GM23338 (cell line): ENCODE results near the gene HS6ST1. TPM values are rescaled to one million over a fixed set of nuclear protein-coding genes. Genes with fewer than 3 reads are reported as not detected.

Source experiments
- ATAC-seq: fragments of 200-7000 bp; cut with Tn5 transposase; 3 replicates; pipeline ENCODE4 v1.9.1; 2020
- DNase-seq: peaks from one replicate; pipeline ENCODE4 v3.0.0-alpha.2; 2015; ENCODE audit warnings: low spot score
- H2AFZ ChIP-seq: fragments of 200-600 bp; sonication (generic); 2 replicates; pipeline ENCODE4 v1.8.0; 2016; ENCODE audit warnings: antibody characterized with exemption, mild to moderate bottlenecking, moderate library complexity
- H3F3A ChIP-seq: fragments of 200-600 bp; sonication (generic); replicated peaks from 2 replicates; pipeline ENCODE4 v1.8.0; 2017; ENCODE audit warnings: antibody characterized with exemption, mixed run types, low read depth
- H3K27ac ChIP-seq: fragments of 200-600 bp; sonication (generic); 2 replicates; pipeline ENCODE4 v1.6.1; 2016; ENCODE audit warnings: low read depth
- H3K27me3 ChIP-seq: fragments of 200-600 bp; sonication (generic); 2 replicates; pipeline ENCODE4 v1.8.0; 2016; ENCODE audit warnings: mild to moderate bottlenecking, mixed run types, moderate library complexity; ENCODE audit not compliant: insufficient read depth
- H3K36me3 ChIP-seq: fragments of 200-600 bp; sonication (generic); 2 replicates; pipeline ENCODE4 v1.8.0; 2016; ENCODE audit warnings: mild to moderate bottlenecking; ENCODE audit not compliant: insufficient read depth
- H3K4me1 ChIP-seq: fragments of 200-600 bp; sonication (generic); 2 replicates; pipeline ENCODE4 v1.8.0; 2016; ENCODE audit warnings: mild to moderate bottlenecking, moderate library complexity; ENCODE audit not compliant: insufficient read depth
- H3K4me2 ChIP-seq: fragments of 200-600 bp; sonication (generic); 2 replicates; pipeline ENCODE4 v1.7.1; 2017; ENCODE audit warnings: mixed run types
- H3K4me3 ChIP-seq: fragments of 200-600 bp; sonication (generic); 2 replicates; pipeline ENCODE4 v1.6.1; 2016; ENCODE audit warnings: mixed run types
- H3K79me2 ChIP-seq: fragments of 200-600 bp; sonication (generic); replicated peaks from 2 replicates; pipeline ENCODE4 v1.8.0; 2017; ENCODE audit warnings: mild to moderate bottlenecking; ENCODE audit not compliant: insufficient read depth
- H3K9me2 ChIP-seq: fragments of 200-600 bp; sonication (generic); 2 replicates; pipeline ENCODE4 v1.8.0; 2017; ENCODE audit not compliant: insufficient read depth
- H4K20me1 ChIP-seq: fragments of 200-600 bp; sonication (generic); replicated peaks from 2 replicates; pipeline ENCODE4 v1.8.0; 2017; ENCODE audit warnings: mild to moderate bottlenecking; ENCODE audit not compliant: insufficient read depth
- H3K27ac Mint-ChIP-seq: 2 replicates; pipeline ENCODE4 v1.8.0; 2020; ENCODE audit warnings: inconsistent platforms, mild to moderate bottlenecking, moderate library complexity, mixed read lengths
- H3K27me3 Mint-ChIP-seq: 3 replicates; pipeline ENCODE4 v1.8.0; 2022; ENCODE audit warnings: low read depth, mild to moderate bottlenecking, moderate library complexity, mixed read lengths, inconsistent platforms; ENCODE audit not compliant: insufficient read depth, poor library complexity
- H3K36me3 Mint-ChIP-seq: 3 replicates; pipeline ENCODE4 v1.8.0; 2021; ENCODE audit warnings: low read depth, mild to moderate bottlenecking, inconsistent platforms, moderate library complexity, mixed read lengths
- H3K4me1 Mint-ChIP-seq: 3 replicates; pipeline ENCODE4 v1.8.0; 2020; ENCODE audit warnings: mild to moderate bottlenecking, inconsistent platforms, mixed read lengths
- H3K4me3 Mint-ChIP-seq: 3 replicates; pipeline ENCODE4 v1.8.0; 2021; ENCODE audit warnings: moderate library complexity, mild to moderate bottlenecking, inconsistent platforms, mixed read lengths
- H3K9me3 Mint-ChIP-seq: 3 replicates; pipeline ENCODE4 v1.8.0; 2020; ENCODE audit warnings: moderate library complexity, mild to moderate bottlenecking, inconsistent platforms, mixed read lengths
- CREB1 ChIP-seq: fragments of 250-450 bp; sonication (Bioruptor Pico); IDR thresholded peaks from 2 replicates; pipeline ENCODE4 v1.5.0; 2020; ENCODE audit warnings: low read depth, mild to moderate bottlenecking, moderate library complexity
- EZH2 ChIP-seq: fragments of 200-600 bp; sonication (generic); IDR thresholded peaks from one replicate; pipeline ENCODE4 v1.8.0; 2017; ENCODE audit warnings: antibody characterized with exemption, mild to moderate bottlenecking, low read depth; ENCODE audit not compliant: unreplicated experiment
- JUNB ChIP-seq: IDR thresholded peaks from one replicate; pipeline ENCODE4 v1.6.1; 2016; ENCODE audit warnings: antibody characterized with exemption; ENCODE audit not compliant: unreplicated experiment
- NANOG ChIP-seq: IDR thresholded peaks from 2 replicates; pipeline ENCODE4 v1.6.1; 2016; ENCODE audit warnings: antibody characterized with exemption, borderline replicate concordance
- POLR2AphosphoS5 ChIP-seq: IDR thresholded peaks from 2 replicates; pipeline ENCODE4 v1.6.1; 2016; ENCODE audit warnings: antibody characterized with exemption, low read depth
- STAT1 ChIP-seq: IDR thresholded peaks from one replicate; pipeline ENCODE4 v1.6.1; 2016; ENCODE audit warnings: antibody characterized with exemption; ENCODE audit not compliant: unreplicated experiment
- ZNF114 ChIP-seq: fragments of 250-450 bp; sonication (Bioruptor Pico); IDR thresholded peaks from 2 replicates; pipeline ENCODE4 v1.5.0; 2020; ENCODE audit warnings: mild to moderate bottlenecking, moderate library complexity
- ZNF331 ChIP-seq: fragments of 250-450 bp; sonication (Bioruptor Pico); IDR thresholded peaks from 2 replicates; pipeline ENCODE4 v1.5.0; 2020; ENCODE audit warnings: low read depth, mild to moderate bottlenecking, moderate library complexity
- polyA plus RNA-seq: library from polyadenylated mRNA; unstranded; fragments of >200 nt; fragmentation: Nextera tagmentation; extraction: Ambion mirVana; gene quantifications from 2 replicates; pipeline ENCODE4 v1.2.1, GENCODE V29; 2016
- total RNA-seq: library from RNA; depleted of rRNA; stranded (reverse); fragments of >200 nt; shearing (Covaris generic); gene quantifications from 2 replicates; pipeline ENCODE4 v1.2.3, GENCODE V29; 2014
- TF ChIP-seq, protein P1 (sequence below): IDR thresholded peaks from 2 replicates; pipeline ENCODE4 v1.6.1; 2016; ENCODE audit warnings: antibody characterized with exemption
- TF ChIP-seq, protein P2 (sequence below): IDR thresholded peaks from one replicate; pipeline ENCODE4 v1.6.1; 2018; ENCODE audit warnings: antibody characterized with exemption; ENCODE audit not compliant: unreplicated experiment
- TF ChIP-seq, protein P3 (sequence below): fragments of 250-450 bp; sonication (Bioruptor Pico); IDR thresholded peaks from 2 replicates; pipeline ENCODE4 v1.5.0; 2020; ENCODE audit warnings: mild to moderate bottlenecking, moderate library complexity

HS6ST1 gene
- total and polyA plus RNA-seq, 2 experiments from 2014 or later: 21.1 to 106 TPM

DNA sequence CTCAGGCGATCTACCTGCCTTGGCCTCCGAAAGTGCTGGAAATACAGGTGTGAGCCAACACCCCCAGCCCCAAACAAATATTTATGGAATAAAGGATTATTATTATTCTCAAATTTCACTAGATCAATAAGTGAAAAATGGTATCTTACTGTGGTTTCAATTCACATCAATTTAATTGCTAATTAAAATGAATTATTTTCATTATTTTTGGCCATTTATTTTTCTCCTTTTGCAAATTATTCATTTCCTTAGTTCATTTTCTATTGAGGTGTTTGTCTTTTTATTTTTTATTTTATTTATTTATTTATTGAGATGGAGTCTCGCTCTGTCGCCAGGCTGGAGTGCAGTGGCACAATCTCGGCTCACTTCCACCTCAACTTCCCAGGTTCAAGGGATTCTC lies 11.9 kb upstream of the HS6ST1 start:
- peaks cover 25% of the 10 kb centered on the region for H3K9me3 Mint-ChIP-seq
- no peaks in the 10 kb centered on the region for H3K4me1 ChIP-seq
- no peak overlapping the region for H3K27ac Mint-ChIP-seq
- DNase-seq: no peak
- no peak for ATAC-seq
- no peak overlapping the region for H3K4me2 ChIP-seq
- H4K20me1 ChIP-seq: no peaks in the 10 kb centered on the region
- no peak overlapping the region for H2AFZ ChIP-seq
- H3K36me3 ChIP-seq: 0 out of 2 replicates have a peak, but pooled peaks cover 7% of the 10 kb centered on the region
- TF ChIP-seq, protein P1, sequence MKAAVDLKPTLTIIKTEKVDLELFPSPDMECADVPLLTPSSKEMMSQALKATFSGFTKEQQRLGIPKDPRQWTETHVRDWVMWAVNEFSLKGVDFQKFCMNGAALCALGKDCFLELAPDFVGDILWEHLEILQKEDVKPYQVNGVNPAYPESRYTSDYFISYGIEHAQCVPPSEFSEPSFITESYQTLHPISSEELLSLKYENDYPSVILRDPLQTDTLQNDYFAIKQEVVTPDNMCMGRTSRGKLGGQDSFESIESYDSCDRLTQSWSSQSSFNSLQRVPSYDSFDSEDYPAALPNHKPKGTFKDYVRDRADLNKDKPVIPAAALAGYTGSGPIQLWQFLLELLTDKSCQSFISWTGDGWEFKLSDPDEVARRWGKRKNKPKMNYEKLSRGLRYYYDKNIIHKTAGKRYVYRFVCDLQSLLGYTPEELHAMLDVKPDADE: no peak
- TF ChIP-seq STAT1 (no peak), JUNB (no peak), ZNF331 (CRISPR knock-in tag) (no peak), CREB1 (no peak), NANOG (no peak), POLR2AphosphoS5 (no peak), EZH2 (no peak), ZNF114 (CRISPR knock-in tag) (no peak)
- TF ChIP-seq, protein P2, sequence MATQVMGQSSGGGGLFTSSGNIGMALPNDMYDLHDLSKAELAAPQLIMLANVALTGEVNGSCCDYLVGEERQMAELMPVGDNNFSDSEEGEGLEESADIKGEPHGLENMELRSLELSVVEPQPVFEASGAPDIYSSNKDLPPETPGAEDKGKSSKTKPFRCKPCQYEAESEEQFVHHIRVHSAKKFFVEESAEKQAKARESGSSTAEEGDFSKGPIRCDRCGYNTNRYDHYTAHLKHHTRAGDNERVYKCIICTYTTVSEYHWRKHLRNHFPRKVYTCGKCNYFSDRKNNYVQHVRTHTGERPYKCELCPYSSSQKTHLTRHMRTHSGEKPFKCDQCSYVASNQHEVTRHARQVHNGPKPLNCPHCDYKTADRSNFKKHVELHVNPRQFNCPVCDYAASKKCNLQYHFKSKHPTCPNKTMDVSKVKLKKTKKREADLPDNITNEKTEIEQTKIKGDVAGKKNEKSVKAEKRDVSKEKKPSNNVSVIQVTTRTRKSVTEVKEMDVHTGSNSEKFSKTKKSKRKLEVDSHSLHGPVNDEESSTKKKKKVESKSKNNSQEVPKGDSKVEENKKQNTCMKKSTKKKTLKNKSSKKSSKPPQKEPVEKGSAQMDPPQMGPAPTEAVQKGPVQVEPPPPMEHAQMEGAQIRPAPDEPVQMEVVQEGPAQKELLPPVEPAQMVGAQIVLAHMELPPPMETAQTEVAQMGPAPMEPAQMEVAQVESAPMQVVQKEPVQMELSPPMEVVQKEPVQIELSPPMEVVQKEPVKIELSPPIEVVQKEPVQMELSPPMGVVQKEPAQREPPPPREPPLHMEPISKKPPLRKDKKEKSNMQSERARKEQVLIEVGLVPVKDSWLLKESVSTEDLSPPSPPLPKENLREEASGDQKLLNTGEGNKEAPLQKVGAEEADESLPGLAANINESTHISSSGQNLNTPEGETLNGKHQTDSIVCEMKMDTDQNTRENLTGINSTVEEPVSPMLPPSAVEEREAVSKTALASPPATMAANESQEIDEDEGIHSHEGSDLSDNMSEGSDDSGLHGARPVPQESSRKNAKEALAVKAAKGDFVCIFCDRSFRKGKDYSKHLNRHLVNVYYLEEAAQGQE: no peak
- TF ChIP-seq, protein P3, sequence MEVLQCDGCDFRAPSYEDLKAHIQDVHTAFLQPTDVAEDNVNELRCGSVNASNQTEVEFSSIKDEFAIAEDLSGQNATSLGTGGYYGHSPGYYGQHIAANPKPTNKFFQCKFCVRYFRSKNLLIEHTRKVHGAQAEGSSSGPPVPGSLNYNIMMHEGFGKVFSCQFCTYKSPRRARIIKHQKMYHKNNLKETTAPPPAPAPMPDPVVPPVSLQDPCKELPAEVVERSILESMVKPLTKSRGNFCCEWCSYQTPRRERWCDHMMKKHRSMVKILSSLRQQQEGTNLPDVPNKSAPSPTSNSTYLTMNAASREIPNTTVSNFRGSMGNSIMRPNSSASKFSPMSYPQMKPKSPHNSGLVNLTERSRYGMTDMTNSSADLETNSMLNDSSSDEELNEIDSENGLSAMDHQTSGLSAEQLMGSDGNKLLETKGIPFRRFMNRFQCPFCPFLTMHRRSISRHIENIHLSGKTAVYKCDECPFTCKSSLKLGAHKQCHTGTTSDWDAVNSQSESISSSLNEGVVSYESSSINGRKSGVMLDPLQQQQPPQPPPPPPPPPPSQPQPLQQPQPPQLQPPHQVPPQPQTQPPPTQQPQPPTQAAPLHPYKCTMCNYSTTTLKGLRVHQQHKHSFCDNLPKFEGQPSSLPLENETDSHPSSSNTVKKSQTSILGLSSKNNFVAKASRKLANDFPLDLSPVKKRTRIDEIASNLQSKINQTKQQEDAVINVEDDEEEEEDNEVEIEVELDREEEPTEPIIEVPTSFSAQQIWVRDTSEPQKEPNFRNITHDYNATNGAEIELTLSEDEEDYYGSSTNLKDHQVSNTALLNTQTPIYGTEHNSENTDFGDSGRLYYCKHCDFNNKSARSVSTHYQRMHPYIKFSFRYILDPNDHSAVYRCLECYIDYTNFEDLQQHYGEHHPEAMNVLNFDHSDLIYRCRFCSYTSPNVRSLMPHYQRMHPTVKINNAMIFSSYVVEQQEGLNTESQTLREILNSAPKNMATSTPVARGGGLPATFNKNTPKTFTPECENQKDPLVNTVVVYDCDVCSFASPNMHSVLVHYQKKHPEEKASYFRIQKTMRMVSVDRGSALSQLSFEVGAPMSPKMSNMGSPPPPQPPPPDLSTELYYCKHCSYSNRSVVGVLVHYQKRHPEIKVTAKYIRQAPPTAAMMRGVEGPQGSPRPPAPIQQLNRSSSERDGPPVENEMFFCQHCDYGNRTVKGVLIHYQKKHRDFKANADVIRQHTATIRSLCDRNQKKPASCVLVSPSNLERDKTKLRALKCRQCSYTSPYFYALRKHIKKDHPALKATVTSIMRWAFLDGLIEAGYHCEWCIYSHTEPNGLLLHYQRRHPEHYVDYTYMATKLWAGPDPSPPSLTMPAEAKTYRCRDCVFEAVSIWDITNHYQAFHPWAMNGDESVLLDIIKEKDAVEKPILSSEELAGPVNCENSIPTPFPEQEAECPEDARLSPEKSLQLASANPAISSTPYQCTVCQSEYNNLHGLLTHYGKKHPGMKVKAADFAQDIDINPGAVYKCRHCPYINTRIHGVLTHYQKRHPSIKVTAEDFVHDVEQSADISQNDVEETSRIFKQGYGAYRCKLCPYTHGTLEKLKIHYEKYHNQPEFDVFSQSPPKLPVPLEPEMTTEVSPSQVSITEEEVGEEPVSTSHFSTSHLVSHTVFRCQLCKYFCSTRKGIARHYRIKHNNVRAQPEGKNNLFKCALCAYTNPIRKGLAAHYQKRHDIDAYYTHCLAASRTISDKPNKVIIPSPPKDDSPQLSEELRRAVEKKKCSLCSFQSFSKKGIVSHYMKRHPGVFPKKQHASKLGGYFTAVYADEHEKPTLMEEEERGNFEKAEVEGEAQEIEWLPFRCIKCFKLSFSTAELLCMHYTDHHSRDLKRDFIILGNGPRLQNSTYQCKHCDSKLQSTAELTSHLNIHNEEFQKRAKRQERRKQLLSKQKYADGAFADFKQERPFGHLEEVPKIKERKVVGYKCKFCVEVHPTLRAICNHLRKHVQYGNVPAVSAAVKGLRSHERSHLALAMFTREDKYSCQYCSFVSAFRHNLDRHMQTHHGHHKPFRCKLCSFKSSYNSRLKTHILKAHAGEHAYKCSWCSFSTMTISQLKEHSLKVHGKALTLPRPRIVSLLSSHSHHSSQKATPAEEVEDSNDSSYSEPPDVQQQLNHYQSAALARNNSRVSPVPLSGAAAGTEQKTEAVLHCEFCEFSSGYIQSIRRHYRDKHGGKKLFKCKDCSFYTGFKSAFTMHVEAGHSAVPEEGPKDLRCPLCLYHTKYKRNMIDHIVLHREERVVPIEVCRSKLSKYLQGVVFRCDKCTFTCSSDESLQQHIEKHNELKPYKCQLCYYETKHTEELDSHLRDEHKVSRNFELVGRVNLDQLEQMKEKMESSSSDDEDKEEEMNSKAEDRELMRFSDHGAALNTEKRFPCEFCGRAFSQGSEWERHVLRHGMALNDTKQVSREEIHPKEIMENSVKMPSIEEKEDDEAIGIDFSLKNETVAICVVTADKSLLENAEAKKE (CRISPR knock-in tag): no peak
- H3K27me3 ChIP-seq: no peaks in the 10 kb centered on the region
- H3K27me3 Mint-ChIP-seq: peaks cover 5% of the 10 kb centered on the region
- no peak overlapping the region for H3K27ac ChIP-seq
- no peak overlapping the region for H3K4me3 ChIP-seq
- H3K4me1 Mint-ChIP-seq: no peaks in the 10 kb centered on the region
- no peak overlapping the region for H3K4me3 Mint-ChIP-seq
- H3K9me2 ChIP-seq: no peaks in the 10 kb centered on the region
- H3K36me3 Mint-ChIP-seq: peaks cover 14% of the 10 kb centered on the region; the same call in 2 of the 3 replicates
- H3F3A ChIP-seq: no peaks in the 10 kb centered on the region
- H3K79me2 ChIP-seq: no peaks in the 10 kb centered on the region
